COLO668 (cell line): ENCODE measurements around the gene NUP85.
A peak's percentile ranks its signal among the peaks of the same experiment; 100 is the strongest.
"Not testable (repeated sequence)": the region's sequence is repeated elsewhere in the genome, so short reads cannot be mapped to it uniquely, and the experiment has no call there.

ENCODE experiments used
- DNase-seq: peaks from one replicate; lab custom pipeline; 2025; ENCODE audit not compliant: unreplicated experiment; lab: John Stamatoyannopoulos, UW

The NUP85 gene

GRCh38 chr17:75205037-75205792, at the start of gene NUP85:
Gene NUP85, plus strand, starts transcription at chr17:75205679. Its CDS starts 83 bp downstream, at chr17:75205762.
- peak; percentile 91 for DNase-seq

- not testable (repeated sequence) for DNase-seq
Measured at GRCh38 chr17:75158480-75158879, 47.0 kb upstream of the NUP85 start.

GRCh38 chr17:75159196-75160031, 46.1 kb upstream of the NUP85 start:
- no peak for DNase-seq

GRCh38 chr17:75160211-75160610, 45.3 kb upstream of the NUP85 start:
- DNase-seq, result no peak

GRCh38 chr17:75163074-75163473, 42.4 kb upstream of the NUP85 start:
- DNase-seq, result no peak

GRCh38 chr17:75164606-75165005, 40.9 kb upstream of the NUP85 start:
- not testable (repeated sequence) for DNase-seq

GRCh38 chr17:75168998-75169397, 36.5 kb upstream of the NUP85 start:
- DNase-seq, result no peak

GRCh38 chr17:75173526-75173925, 32.0 kb upstream of the NUP85 start:
- DNase-seq, result no peak

GRCh38 chr17:75174996-75175395, 30.5 kb upstream of the NUP85 start:
- DNase-seq, result no peak

- no peak for DNase-seq
Measured at GRCh38 chr17:75176625-75177024, 28.9 kb upstream of the NUP85 start.

- no peak for DNase-seq
Measured at GRCh38 chr17:75178453-75178852, 27.0 kb upstream of the NUP85 start.

GRCh38 chr17:75181110-75181509, 24.4 kb upstream of the NUP85 start:
- no peak for DNase-seq

- DNase-seq, result peak; percentile 34
Measured at GRCh38 chr17:75181608-75182318, 23.7 kb upstream of the NUP85 start.

GRCh38 chr17:75182319-75182568, 23.2 kb upstream of the NUP85 start:
- no peak for DNase-seq

GRCh38 chr17:75182569-75183436, 22.7 kb upstream of the NUP85 start, which contains the start of gene SUMO2:
Gene SUMO2, minus strand, starts transcription at chr17:75182959. Its CDS starts 125 bp downstream, at chr17:75182834.
- DNase-seq, result peak; percentile 95

- DNase-seq, result no peak
Measured at GRCh38 chr17:75183999-75184884, 21.2 kb upstream of the NUP85 start.

GRCh38 chr17:75188614-75189013, 16.9 kb upstream of the NUP85 start:
- no peak for DNase-seq

- DNase-seq, result no peak
Measured at GRCh38 chr17:75191584-75191983, 13.9 kb upstream of the NUP85 start.

- no peak for DNase-seq
Measured at GRCh38 chr17:75194879-75195278, 10.6 kb upstream of the NUP85 start.
